ENCODE data around the gene MAD1L1.
"Not testable (repeated sequence)": the region's sequence is repeated elsewhere in the genome, so short reads cannot be mapped to it uniquely, and the experiment has no call there.

The MAD1L1 gene

GRCh38 chr7:1985936-1986335 is 246.8 kb downstream of the MAD1L1 start:
- DNase-seq (ENCODE audit: low read depth), result no peak

DNA sequence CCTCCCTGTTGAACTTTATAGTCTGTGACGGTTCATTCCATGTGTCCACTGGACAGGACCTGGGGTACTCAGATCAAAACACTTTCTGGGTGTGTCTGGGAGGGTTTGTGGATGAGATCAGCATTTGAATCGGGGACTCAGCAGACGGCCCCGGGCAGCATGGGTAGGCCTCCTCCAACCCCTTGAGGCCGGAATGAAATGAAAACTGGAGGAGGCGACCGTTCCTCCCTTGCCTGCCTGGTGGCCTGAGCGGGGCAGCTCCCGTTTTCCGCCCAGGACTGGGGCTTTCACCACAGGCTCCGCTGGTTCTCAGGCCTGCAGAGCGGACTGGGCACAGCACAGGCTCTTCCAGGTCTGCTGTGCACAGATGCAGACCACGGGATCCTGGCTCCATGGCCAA is 247.7 kb downstream of the MAD1L1 start:
- no peak for DNase-seq (ENCODE audit: low read depth)

DNA sequence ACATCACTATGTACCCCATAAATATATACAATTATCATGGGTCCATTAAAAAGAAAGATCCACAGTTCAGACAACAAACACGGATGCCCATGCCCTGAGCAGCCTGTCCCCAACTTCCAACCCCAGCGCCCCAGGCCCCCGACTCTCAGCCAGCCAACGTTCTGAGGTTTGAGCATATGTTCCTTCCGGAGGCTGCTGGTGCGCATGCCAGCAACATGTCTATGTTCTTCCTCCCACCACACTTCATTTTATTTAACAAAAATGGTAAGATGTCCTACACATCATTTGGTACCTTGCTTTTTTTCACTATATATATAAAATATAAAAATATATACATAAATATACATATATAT is 250.9 kb downstream of the MAD1L1 start:
- no peak for DNase-seq (ENCODE audit: low read depth)

GRCh38 chr7:1981201-1981877 is 251.4 kb downstream of the MAD1L1 start:
- no peak for DNase-seq (ENCODE audit: low read depth)

- DNase-seq (ENCODE audit: low read depth), result no peak
These were observed 252.9 kb downstream of the MAD1L1 start for GRCh38 chr7:1979591-1980560.

DNA sequence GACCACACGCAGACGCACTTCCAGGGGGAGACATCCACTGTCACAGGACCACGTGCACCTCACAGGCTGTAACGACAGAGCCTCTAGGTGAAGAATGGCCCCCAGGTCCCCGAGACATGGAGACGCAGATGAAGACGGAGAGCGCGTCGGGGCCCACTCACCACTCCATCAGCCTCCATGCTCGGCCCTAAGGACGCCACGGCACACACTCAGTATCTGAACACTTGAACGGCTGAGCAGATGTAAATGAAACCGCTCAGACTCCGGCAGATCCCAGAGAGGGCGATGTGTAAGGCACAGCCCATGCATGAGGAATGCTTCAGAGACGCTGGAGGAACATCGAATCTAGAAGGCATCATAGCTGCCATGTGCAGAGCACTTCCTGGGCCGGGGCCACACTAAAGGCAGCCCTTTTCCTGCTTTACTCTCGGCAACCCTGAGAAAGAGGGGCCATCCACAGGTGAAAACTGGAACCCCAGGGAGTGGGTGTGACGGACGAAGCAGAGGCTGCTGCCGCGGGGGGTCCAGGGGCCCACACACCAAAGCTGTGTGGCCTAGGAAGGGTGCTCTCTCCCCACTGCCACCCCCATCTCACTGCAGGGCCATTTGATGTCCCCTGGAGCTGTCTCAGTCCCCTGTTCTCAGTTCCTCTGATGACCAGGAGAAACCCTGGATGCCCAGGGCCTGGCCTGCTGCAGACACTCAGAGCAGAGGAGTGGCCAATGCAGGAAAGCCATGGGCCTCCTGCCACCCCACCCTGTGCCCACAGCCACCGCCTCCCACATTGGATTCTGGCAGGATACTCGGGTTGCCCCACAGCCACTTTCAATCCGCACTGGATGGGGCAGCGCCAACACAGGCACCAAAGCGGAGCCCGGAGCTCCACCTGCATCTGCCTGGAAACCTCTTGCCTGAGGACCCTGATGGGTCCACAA is 253.8 kb downstream of the MAD1L1 start:
- DNase-seq (ENCODE audit: low read depth), result no peak

GRCh38 chr7:1977876-1978441 is 254.8 kb downstream of the MAD1L1 start:
- DNase-seq (ENCODE audit: low read depth), result no peak

GRCh38 chr7:1977059-1977875 is 255.5 kb downstream of the MAD1L1 start:
- DNase-seq (ENCODE audit: low read depth), result no peak

DNA sequence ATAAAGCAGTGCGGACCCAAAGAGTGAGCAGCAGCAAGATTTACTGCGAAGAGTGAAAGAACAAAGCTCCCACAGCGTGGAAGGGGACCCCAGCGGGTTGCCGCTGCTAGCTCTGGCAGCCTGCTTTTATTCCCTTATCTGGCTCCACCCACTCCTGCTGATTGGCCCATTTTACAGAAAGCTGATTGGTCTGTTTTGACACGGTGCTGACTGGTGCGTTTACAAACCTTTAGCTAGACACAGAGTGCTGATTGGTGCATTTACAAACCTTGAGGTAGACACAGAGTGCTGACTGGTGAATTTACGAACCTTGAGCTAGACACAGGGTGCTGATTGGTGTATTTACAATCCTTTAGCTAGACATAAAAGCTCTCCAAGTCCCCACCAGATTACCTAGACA is 256.2 kb downstream of the MAD1L1 start:
- DNase-seq (ENCODE audit: low read depth), result not testable (repeated sequence)

- DNase-seq (ENCODE audit: low read depth), result no peak
These were observed 257.2 kb downstream of the MAD1L1 start for GRCh38 chr7:1975581-1975980.

- no peak for DNase-seq (ENCODE audit: low read depth)
These were observed 257.6 kb downstream of the MAD1L1 start for GRCh38 chr7:1975179-1975578.

GRCh38 chr7:1974290-1975101 is 258.2 kb downstream of the MAD1L1 start:
- no peak for DNase-seq (ENCODE audit: low read depth)

GRCh38 chr7:1973321-1974251 is 259.2 kb downstream of the MAD1L1 start:
- DNase-seq (ENCODE audit: low read depth), result no peak

DNA sequence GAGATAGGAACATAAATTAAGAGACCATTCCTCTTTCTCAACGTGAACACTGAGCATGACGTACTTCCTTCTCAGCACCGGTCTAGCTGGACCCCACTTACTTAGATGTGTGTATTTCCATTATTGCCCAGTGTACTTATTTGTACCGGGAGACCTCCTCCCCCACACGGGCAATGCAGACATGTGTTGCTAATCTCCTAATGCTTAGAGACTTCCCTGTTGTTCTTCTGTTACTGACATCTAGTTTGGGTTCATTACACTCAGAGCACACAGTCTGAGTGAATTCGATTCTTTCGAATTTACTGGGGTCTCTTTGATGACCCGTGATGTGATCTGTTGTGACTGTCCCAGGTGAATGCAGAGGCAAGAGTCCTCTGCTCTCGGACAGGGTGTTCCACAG is 260.0 kb downstream of the MAD1L1 start:
- DNase-seq (ENCODE audit: low read depth), result no peak

- no peak for DNase-seq (ENCODE audit: low read depth)
These were observed 260.6 kb downstream of the MAD1L1 start for GRCh38 chr7:1971946-1972654.

- DNase-seq (ENCODE audit: low read depth), result no peak
These were observed 261.9 kb downstream of the MAD1L1 start for GRCh38 chr7:1970895-1971294.

- DNase-seq (ENCODE audit: low read depth), result not testable (repeated sequence)
These were observed 262.5 kb downstream of the MAD1L1 start for GRCh38 chr7:1970285-1970660.
